SU-DHL-6 (cell line): ENCODE measurements around the gene BAD.

ENCODE experiments used
- H2AFZ ChIP-seq: fragments of 200-600 bp; sonication (generic); 2 replicates; pipeline ENCODE4 v1.6.1; 2014; ENCODE audit warnings: low read depth, mild to moderate bottlenecking, moderate library complexity, mixed read lengths, antibody characterized with exemption, low read length; ENCODE audit not compliant: severe bottlenecking
- H3F3A ChIP-seq: fragments of 200-600 bp; shearing (Covaris generic); 2 replicates; pipeline ENCODE4 v1.6.0; 2016; ENCODE audit warnings: antibody characterized with exemption, mild to moderate bottlenecking; ENCODE audit not compliant: insufficient read depth
- H3K27ac ChIP-seq: fragments of 200-600 bp; sonication (generic); 2 replicates; pipeline ENCODE4 v1.5.1; 2016; ENCODE audit warnings: low read depth, mild to moderate bottlenecking, low read length, moderate library complexity, mixed read lengths
- H3K27me3 ChIP-seq: fragments of 200-600 bp; sonication (generic), shearing (Covaris generic); 2 replicates; pipeline ENCODE4 v1.6.0; 2014; ENCODE audit warnings: mild to moderate bottlenecking, low read length
- H3K36me3 ChIP-seq: fragments of 200-600 bp; sonication (generic); 2 replicates; pipeline ENCODE4 v1.6.1; 2014; ENCODE audit warnings: mild to moderate bottlenecking, low read length, mixed read lengths
- H3K4me2 ChIP-seq: fragments of 300-600, 200-600 bp; shearing (Covaris generic), sonication (generic); 2 replicates; pipeline ENCODE4 v1.6.0; 2014; ENCODE audit warnings: low read length, low read depth, mild to moderate bottlenecking; ENCODE audit not compliant: poor library complexity, severe bottlenecking
- H3K4me3 ChIP-seq: fragments of 200-600 bp; sonication (generic); 2 replicates; pipeline ENCODE4 v1.5.1; 2014; ENCODE audit warnings: antibody characterized with exemption, low read length, mild to moderate bottlenecking, mixed read lengths; ENCODE audit not compliant: insufficient read depth, poor library complexity, severe bottlenecking
- H3K79me2 ChIP-seq: fragments of 200-600 bp; sonication (generic); 2 replicates; pipeline ENCODE4 v1.6.1; 2014; ENCODE audit warnings: mild to moderate bottlenecking, low read length, moderate library complexity; ENCODE audit not compliant: insufficient read depth
- H3K9ac ChIP-seq: fragments of 200-600 bp; sonication (generic); 2 replicates; pipeline ENCODE4 v1.7.0; 2014; ENCODE audit warnings: mild to moderate bottlenecking, low read length
- H3K9me2 ChIP-seq: fragments of 200-600 bp; sonication (generic); replicated peaks from 2 replicates; pipeline ENCODE4 v1.6.1; 2014; ENCODE audit warnings: low read length; ENCODE audit not compliant: insufficient read depth
- H3K9me3 ChIP-seq: fragments of 200-600 bp; sonication (generic); 2 replicates; pipeline ENCODE4 v1.6.1; 2014; ENCODE audit warnings: low read length, mixed read lengths; ENCODE audit not compliant: insufficient read depth
- H4K20me1 ChIP-seq: fragments of 200-600 bp; sonication (generic); 2 replicates; pipeline ENCODE4 v1.6.1; 2014; ENCODE audit warnings: low read depth, mild to moderate bottlenecking, antibody characterized with exemption, low read length, moderate library complexity, mixed read lengths
- CTCF ChIP-seq: fragments of 200-600 bp; sonication (generic); IDR thresholded peaks from one replicate; pipeline ENCODE4 v1.5.1; 2017; ENCODE audit warnings: antibody characterized with exemption, mild to moderate bottlenecking, low read length, moderate library complexity; ENCODE audit not compliant: insufficient read depth, poor library complexity, severe bottlenecking
- EZH2phosphoT487 ChIP-seq: fragments of 200-600 bp; sonication (generic), shearing (Covaris generic); conservative IDR thresholded peaks from 2 replicates; pipeline ENCODE4 v1.6.1; 2018; ENCODE audit warnings: mild to moderate bottlenecking, antibody characterized with exemption, low read length, moderate library complexity, mixed read lengths

BAD gene

GRCh38 chr11:64254326-64254725 is 30.1 kb downstream of the BAD start:
- Histone ChIP-seq H3K4me3 (no peak overlapping the region), H4K20me1 (no peaks in the 10 kb centered on the region), H3K4me2 (no peak overlapping the region), H3K27me3 (no peaks in the 10 kb centered on the region), H3K9me3 (no peaks in the 10 kb centered on the region), H3K9me2 (no peaks in the 10 kb centered on the region), H3K36me3 (no peaks in the 10 kb centered on the region), H3F3A (0 out of 2 replicates have a peak, but pooled peaks cover 3% of the 10 kb centered on the region), H3K79me2 (peaks cover 9% of the 10 kb centered on the region; the same call in 1 of the 2 replicates), H3K9ac (no peak overlapping the region), H3K27ac (no peak overlapping the region), H2AFZ (no peak overlapping the region)
- no peak for TF ChIP-seq CTCF
- TF ChIP-seq EZH2phosphoT487 = no peak

- no peak overlapping the region for H3K9ac ChIP-seq
- no peak overlapping the region for H3K4me3 ChIP-seq
These were observed 31.0 kb downstream of the BAD start for GRCh38 chr11:64253481-64253880.

GRCh38 chr11:64253043-64253442 is 31.4 kb downstream of the BAD start:
- Histone ChIP-seq H3K9ac (no peak overlapping the region), H4K20me1 (no peaks in the 10 kb centered on the region), H3K4me2 (peak overlapping the region; percentile 97), H3K9me3 (no peaks in the 10 kb centered on the region), H3K79me2 (peaks cover 9% of the 10 kb centered on the region; the same call in 1 of the 2 replicates), H3F3A (peaks cover 4% of the 10 kb centered on the region; the same call in 1 of the 2 replicates), H3K9me2 (no peaks in the 10 kb centered on the region), H2AFZ (no peak overlapping the region), H3K27me3 (no peaks in the 10 kb centered on the region), H3K27ac (peak overlapping the region; percentile 21; the same call in 1 of the 2 replicates), H3K36me3 (no peaks in the 10 kb centered on the region), H3K4me3 (no peak overlapping the region)
- no peak for TF ChIP-seq EZH2phosphoT487
- TF ChIP-seq CTCF = no peak

More at GRCh38 chr11:64253481-64253880, 31.0 kb downstream of the BAD start:
- Histone ChIP-seq H3K27me3 (no peaks in the 10 kb centered on the region), H3K9me2 (no peaks in the 10 kb centered on the region), H3K79me2 (peaks cover 9% of the 10 kb centered on the region; the same call in 1 of the 2 replicates), H3K9me3 (no peaks in the 10 kb centered on the region), H3K36me3 (no peaks in the 10 kb centered on the region), H3K4me2 (no peak overlapping the region), H3K27ac (no peak overlapping the region), H4K20me1 (no peaks in the 10 kb centered on the region), H3F3A (0 out of 2 replicates have a peak, but pooled peaks cover 3% of the 10 kb centered on the region), H2AFZ (no peak overlapping the region)
- TF ChIP-seq EZH2phosphoT487 = no peak
- no peak for TF ChIP-seq CTCF
